Lung (tissue), 12 donors: ENCODE data around the gene DOC2B. TPM values are rescaled to one million over a fixed set of nuclear protein-coding genes. Genes with fewer than 3 reads are reported as not detected.

Source experiments
- ATAC-seq: fragments of 200-7000 bp; cut with Tn5 transposase; one replicate; pipeline ENCODE4 v1.9.1; 2020; ENCODE audit warnings: moderate number of reproducible peaks; ENCODE audit not compliant: insufficient read depth, low FRiP score
- DNase-seq, 3 donors: peaks; one replicate each; pipeline ENCODE4 v3.0.0-alpha.2; 2013 to 2017
- H3K27ac ChIP-seq, 2 donors: one replicate each; pipeline ENCODE4 v1.5.1; 2013; ENCODE audit warnings: mild to moderate bottlenecking in 2 of 2, moderate library complexity in 2 of 2, control low read depth in 1 of 2, inconsistent platforms in 1 of 2, low read depth in 1 of 2, low read length in 1 of 2
- H3K27me3 ChIP-seq, 3 donors: one replicate each; pipeline ENCODE4 v1.5.1; 2013; ENCODE audit warnings: low read length in 2 of 3; ENCODE audit not compliant: control insufficient read depth in 3 of 3, insufficient read depth in 3 of 3
- H3K36me3 ChIP-seq, 4 donors: one replicate each; pipeline ENCODE4 v1.5.1; 2013; ENCODE audit warnings: low read length in 4 of 4, mild to moderate bottlenecking in 1 of 4, moderate library complexity in 1 of 4; ENCODE audit not compliant: control insufficient read depth in 4 of 4, insufficient read depth in 4 of 4
- H3K4me1 ChIP-seq, 5 donors: one replicate each; pipeline ENCODE4 v1.5.1; 2013; ENCODE audit warnings: low read length in 5 of 5, mild to moderate bottlenecking in 2 of 5, moderate library complexity in 1 of 5; ENCODE audit not compliant: control insufficient read depth in 5 of 5, insufficient read depth in 5 of 5
- H3K4me3 ChIP-seq: one replicate; pipeline ENCODE4 v1.5.1; 2013; ENCODE audit warnings: mild to moderate bottlenecking, control low read depth, moderate library complexity
- H3K9ac ChIP-seq, 2 donors: one replicate each; pipeline ENCODE4 v1.5.1; 2013; ENCODE audit warnings: low read length in 2 of 2, control low read depth in 1 of 2; ENCODE audit not compliant: insufficient read depth in 1 of 2
- H3K9me3 ChIP-seq, 4 donors: one replicate each; pipeline ENCODE4 v1.5.1; 2013; ENCODE audit warnings: low read length in 3 of 4, mild to moderate bottlenecking in 1 of 4, moderate library complexity in 1 of 4; ENCODE audit not compliant: control insufficient read depth in 4 of 4, insufficient read depth in 3 of 4
- CTCF ChIP-seq: IDR thresholded peaks from 2 replicates; pipeline ENCODE4 v1.5.1; 2012; ENCODE audit warnings: mild to moderate bottlenecking; ENCODE audit errors: control extremely low read depth, extremely low read depth
- WGBS, 2 donors: extraction: QIAGEN DNeasy Blood & Tissue Kit; methylation state at CpG; one replicate each; pipeline ENCODE4 v1.1.7; 2013; 5-methylcytosine and 5-hydroxymethylcytosine counted together
- polyA plus RNA-seq, 2 donors: library from polyadenylated mRNA; stranded (reverse); fragments of 200-250 nt; gene quantifications; one replicate each; pipeline ENCODE4 v1.2.1, GENCODE V29; 2013
- total RNA-seq, 2 donors: library from RNA; depleted of rRNA in 1 of 2; stranded (reverse); fragments of >200 nt in 1 of 2; gene quantifications; one replicate each; pipeline ENCODE4 v1.2.1, GENCODE V29; 2014 to 2021
- donor health status: control.
- donor health status: control.
- donor health status: Bipolar disorder and iron deficiency.
- donor health status: healthy.
- donor health status: DM: yes; HTN: yes; CAD: no.

The DOC2B gene
- total and polyA plus RNA-seq, 4 donors = 3.0 to 7.5 (median 5.3) TPM

- Histone ChIP-seq H3K36me3 (peaks cover 0 to 2% (median 0%) of the 10 kb centered on the region in 4 donors), H3K27me3 (no peaks in the 10 kb centered on the region), H3K27ac (no peak overlapping the region), H3K9ac (no peak overlapping the region), H3K4me3 (no peak overlapping the region), H3K4me1 (no peaks in the 10 kb centered on the region), H3K9me3 (no peaks in the 10 kb centered on the region)
- TF ChIP-seq CTCF = no peak
- DNase-seq (no peak), ATAC-seq (no peak)
- WGBS, 2 donors = 84 to 89% methylated on average over 26 of the region's 26 CpGs
Measured at GRCh38 chr17:151886-152859, 29.3 kb downstream of the DOC2B start.

DNA sequence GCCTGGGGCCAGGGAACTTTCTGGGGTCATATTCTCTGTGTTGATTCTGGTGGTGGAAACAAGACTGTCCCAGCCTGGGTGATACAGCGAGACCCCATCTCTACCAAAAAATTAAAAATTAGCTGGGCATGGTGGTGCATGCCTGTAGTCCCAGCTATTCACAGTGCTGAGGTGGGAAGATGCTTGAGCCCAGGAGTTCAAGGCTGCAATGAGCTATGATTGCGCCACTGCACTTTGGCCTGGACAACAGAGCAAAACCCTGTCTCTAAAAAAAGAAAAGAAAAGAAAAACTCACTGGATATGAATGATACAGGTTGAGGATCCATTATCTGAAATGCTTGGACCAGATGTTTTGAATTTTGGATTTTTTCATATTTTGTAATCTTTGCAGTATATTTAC, 30.4 kb downstream of the DOC2B start:
- no peak for DNase-seq
- Histone ChIP-seq H3K4me1 (no peaks in the 10 kb centered on the region), H3K4me3 (no peak overlapping the region), H3K9ac (no peak overlapping the region), H3K9me3 (no peaks in the 10 kb centered on the region), H3K27me3 (no peaks in the 10 kb centered on the region), H3K27ac (no peak overlapping the region), H3K36me3 (peaks cover 0 to 2% (median 0%) of the 10 kb centered on the region in 4 donors)
- TF ChIP-seq CTCF = no peak
- no peak for ATAC-seq
- 93 to 95% methylated on average over 2 of the region's 2 CpGs for WGBS, 2 donors

DNA sequence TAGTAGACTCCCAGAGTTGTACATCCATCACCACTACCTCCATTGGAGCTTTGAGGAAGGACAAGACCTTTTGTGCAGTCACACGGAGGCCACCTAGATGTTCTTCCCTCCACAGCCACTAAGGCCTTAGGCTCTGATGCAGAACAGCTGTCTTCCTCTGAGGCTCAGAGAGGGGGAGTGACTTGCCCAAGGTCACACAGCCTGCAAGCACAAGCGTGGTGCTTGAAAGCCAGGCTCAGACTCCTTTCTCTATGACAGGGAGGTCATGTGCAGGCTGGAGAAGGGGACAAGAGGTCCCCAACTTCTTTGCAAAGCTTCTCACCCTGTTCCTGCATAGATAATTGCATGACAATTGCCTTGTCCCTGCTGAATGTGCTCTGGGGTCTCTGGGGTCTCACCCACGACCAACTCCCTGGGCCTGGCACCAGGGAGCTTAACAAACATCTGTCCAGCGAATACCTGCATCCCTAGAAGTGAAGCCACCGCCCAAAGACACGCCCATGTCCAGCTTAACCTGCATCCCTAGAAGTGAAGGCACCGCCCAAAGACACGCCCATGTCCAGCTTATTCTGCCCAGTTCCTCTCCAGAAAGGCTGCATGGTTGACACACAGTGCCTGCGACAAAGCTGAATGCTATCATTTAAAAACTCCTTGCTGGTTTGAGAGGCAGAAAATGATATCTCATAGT, 31.4 kb downstream of the DOC2B start:
- WGBS, 2 donors = 89 to 92% methylated on average over 9 of the region's 9 CpGs

More for the DNA sequence above, 31.4 kb downstream of the DOC2B start:
- H3K36me3 ChIP-seq = peaks cover 0 to 2% (median 0%) of the 10 kb centered on the region in 4 donors
- no peak overlapping the region for H3K9ac ChIP-seq
- H3K4me3 ChIP-seq = no peak overlapping the region
- TF ChIP-seq CTCF = no peak
- no peaks in the 10 kb centered on the region for H3K4me1 ChIP-seq
- ATAC-seq (no peak), DNase-seq (no peak)
- H3K9me3 ChIP-seq = no peaks in the 10 kb centered on the region
- no peak overlapping the region for H3K27ac ChIP-seq
- H3K27me3 ChIP-seq = no peaks in the 10 kb centered on the region
